K562 (cell line): ENCODE measurements around the gene EMC6. TPM values are rescaled to one million over a fixed set of nuclear protein-coding genes. Genes with fewer than 3 reads are reported as not detected.

Source experiments
- BCOR ChIP-seq: fragments of 450-650 bp; IDR thresholded peaks from 2 replicates; pipeline ENCODE4 v1.6.1; 2016
- BRD4 ChIP-seq: fragments of 200-600 bp; sonication (generic); IDR thresholded peaks from 2 replicates; pipeline ENCODE4 v1.6.1; 2017; ENCODE audit warnings: inconsistent platforms
- BRD9 ChIP-seq: fragments of 450-650 bp; IDR thresholded peaks from 2 replicates; pipeline ENCODE4 v1.6.1; 2018; ENCODE audit warnings: low read depth; ENCODE audit not compliant: partially characterized antibody
- E2F3 ChIP-seq: fragments of 250-450 bp; sonication (Bioruptor Pico); IDR thresholded peaks from 2 replicates; pipeline ENCODE4 v1.4.0; 2020; ENCODE audit warnings: mild to moderate bottlenecking
- GTF2E2 ChIP-seq: fragments of 200-800 bp; sonication (Bioruptor generic); IDR thresholded peaks from 2 replicates; pipeline ENCODE4 v1.6.1; 2016; ENCODE audit warnings: missing genetic modification characterization, missing compliant biosample characterization
- HDAC1 ChIP-seq, 2 experiments: fragments of 450-650 bp; IDR thresholded peaks; 2 replicates each; pipeline ENCODE4 v1.6.1; 2016 to 2017; ENCODE audit warnings: inconsistent platforms in 1 of 2, mild to moderate bottlenecking in 1 of 2, moderate library complexity in 1 of 2
- HMG20A ChIP-seq: fragments of 450-650 bp; formaldehyde crosslinking; conservative IDR thresholded peaks from 2 replicates; pipeline ENCODE4 v1.4.0; 2020; ENCODE audit warnings: mild to moderate bottlenecking, mixed read lengths
- KLF6 ChIP-seq: fragments of 250-450 bp; sonication (Bioruptor Pico); IDR thresholded peaks from 2 replicates; pipeline ENCODE4 v1.4.0; 2020; ENCODE audit warnings: mild to moderate bottlenecking, moderate library complexity, borderline replicate concordance
- NCOA2 ChIP-seq, 2 experiments: fragments of 450-650 bp; IDR thresholded peaks; 2 replicates each; pipeline ENCODE4 v1.6.1; 2018; ENCODE audit warnings: mild to moderate bottlenecking in 2 of 2, moderate library complexity in 1 of 2; ENCODE audit not compliant: partially characterized antibody in 2 of 2
- NFYB ChIP-seq: IDR thresholded peaks from 2 replicates; pipeline ENCODE4 v1.6.1; 2011; ENCODE audit warnings: mild to moderate bottlenecking, moderate library complexity; ENCODE audit not compliant: insufficient read length; ENCODE audit errors: extremely low read depth
- NR2C1 ChIP-seq, 2 experiments: fragments of 450-650 bp; IDR thresholded peaks; 2 replicates each; pipeline ENCODE4 v1.6.1; 2017; ENCODE audit warnings: mild to moderate bottlenecking in 2 of 2, antibody characterized with exemption in 1 of 2, inconsistent platforms in 1 of 2, missing compliant biosample characterization in 1 of 2, missing genetic modification characterization in 1 of 2
- NRF1 ChIP-seq, 2 experiments: fragments of 450-650 bp; IDR thresholded peaks in 1 of 2; conservative IDR thresholded peaks in 1 of 2; 2 replicates each; pipeline ENCODE4 v1.6.1; 2014; ENCODE audit warnings: mild to moderate bottlenecking in 2 of 2
- PHF21A ChIP-seq: fragments of 450-650 bp; IDR thresholded peaks from 2 replicates; pipeline ENCODE4 v1.6.1; 2017; ENCODE audit warnings: low read depth, borderline replicate concordance
- POLR2H ChIP-seq: IDR thresholded peaks from 2 replicates; pipeline ENCODE4 v1.6.1; 2016; ENCODE audit warnings: missing genetic modification characterization, low read depth, mild to moderate bottlenecking, control low read depth, missing compliant biosample characterization, moderate library complexity
- POLR3A ChIP-seq: IDR thresholded peaks from 2 replicates; pipeline ENCODE4 v1.6.1; 2011; ENCODE audit warnings: borderline replicate concordance, mild to moderate bottlenecking, moderate library complexity; ENCODE audit not compliant: insufficient read length, insufficient read depth; ENCODE audit errors: extremely low read depth
- RFX1 ChIP-seq: fragments of 450-650 bp; IDR thresholded peaks from 2 replicates; pipeline ENCODE4 v1.6.1; 2016; ENCODE audit warnings: mild to moderate bottlenecking, moderate library complexity
- RNF2 ChIP-seq: sonication (generic); IDR thresholded peaks from 2 replicates; pipeline ENCODE4 v1.6.1; 2016
- SAFB2 ChIP-seq: fragments of 200-400 bp; formaldehyde crosslinking; IDR thresholded peaks from 2 replicates; pipeline ENCODE4 v1.6.1; 2018; ENCODE audit warnings: borderline replicate concordance, low read length, low read depth, moderate library complexity; ENCODE audit not compliant: severe bottlenecking
- SREBF1 ChIP-seq: fragments of 150-350 bp; IDR thresholded peaks from 2 replicates; pipeline ENCODE4 v1.6.1; 2014; ENCODE audit warnings: antibody characterized with exemption, low read depth, low read length, borderline replicate concordance
- TAF15 ChIP-seq: fragments of 200-400 bp; formaldehyde crosslinking; IDR thresholded peaks from 2 replicates; pipeline ENCODE4 v1.6.1; 2017; ENCODE audit warnings: mild to moderate bottlenecking, low read depth, low read length, moderate library complexity
- TAL1 ChIP-seq: fragments of 450-650 bp; IDR thresholded peaks from 2 replicates; pipeline ENCODE4 v1.6.1; 2016; ENCODE audit warnings: mild to moderate bottlenecking
- TRIM28 ChIP-seq: fragments of 450-650 bp; IDR thresholded peaks from 2 replicates; pipeline ENCODE4 v1.6.1; 2017
- TSC22D4 ChIP-seq: fragments of 450-650 bp; IDR thresholded peaks from 2 replicates; pipeline ENCODE4 v1.6.1; 2016; ENCODE audit warnings: missing genetic modification characterization, missing biosample characterization, control low read depth
- ZBTB26 ChIP-seq: fragments of 450-650 bp; formaldehyde crosslinking; IDR thresholded peaks from 2 replicates; pipeline ENCODE4 v1.4.0; 2022; ENCODE audit warnings: missing genetic modification characterization
- ZBTB9 ChIP-seq: fragments of 450-650 bp; formaldehyde crosslinking; IDR thresholded peaks from 2 replicates; pipeline ENCODE4 v1.4.0; 2020; ENCODE audit warnings: mild to moderate bottlenecking, moderate library complexity
- ZNF274 ChIP-seq: IDR thresholded peaks from 2 replicates; pipeline ENCODE4 v1.6.1; 2011; ENCODE audit warnings: low read depth, mild to moderate bottlenecking, low read length, moderate library complexity, borderline replicate concordance
- ZNF316 ChIP-seq: fragments of 450-650 bp; IDR thresholded peaks from 2 replicates; pipeline ENCODE4 v1.6.1; 2016
- ZNF324 ChIP-seq: fragments of 250-450 bp; sonication (Bioruptor Pico); IDR thresholded peaks from 2 replicates; pipeline ENCODE4 v1.4.0; 2020; ENCODE audit warnings: mild to moderate bottlenecking
- ZNF347 ChIP-seq: fragments of 450-650 bp; formaldehyde crosslinking; IDR thresholded peaks from 2 replicates; pipeline ENCODE4 v1.4.0; 2020; ENCODE audit warnings: low read depth, mild to moderate bottlenecking, moderate library complexity
- ZNF707 ChIP-seq: fragments of 250-450 bp; sonication (Bioruptor Pico); conservative IDR thresholded peaks from 2 replicates; pipeline ENCODE4 v1.8.0; 2022; ENCODE audit warnings: inconsistent platforms, mild to moderate bottlenecking, moderate library complexity
- polyA plus RNA-seq, 8 experiments: library from polyadenylated mRNA; depleted of rRNA in 4 of 8; stranded (reverse) in 5 of 8; unstranded in 3 of 8; fragments of >200 nt; fragmentation: Nextera tagmentation in 2 of 8; fragmentation: Illumina TruSeq in 1 of 8; extraction: Ambion mirVana in 2 of 8; extraction: Trizol in 1 of 8; gene quantifications; 2 replicates each; pipeline versions ENCODE4 v1.2.1 to v1.2.3, GENCODE V29; 2011 to 2014; ENCODE audit warnings: inconsistent platforms in 1 of 8, missing spikeins in 1 of 8
- total RNA-seq, 7 experiments: library from RNA; depleted of rRNA in 6 of 7; stranded (reverse); fragments of >200 nt in 6 of 7; fragmentation: Illumina TruSeq in 2 of 7; extraction: Trizol in 2 of 7; gene quantifications; 2 replicates each; pipeline versions ENCODE4 v1.2.1 to v1.2.3, GENCODE V29; 2011 to 2021; ENCODE audit warnings: low replicate concordance in 1 of 7

Gene EMC6
- total and polyA plus RNA-seq, 9 of the 15 experiments (the other 6 are each of a cell fraction or from before 2014, with no cell fraction given), result 2.9 to 136 (median 24.9) TPM

DNA sequence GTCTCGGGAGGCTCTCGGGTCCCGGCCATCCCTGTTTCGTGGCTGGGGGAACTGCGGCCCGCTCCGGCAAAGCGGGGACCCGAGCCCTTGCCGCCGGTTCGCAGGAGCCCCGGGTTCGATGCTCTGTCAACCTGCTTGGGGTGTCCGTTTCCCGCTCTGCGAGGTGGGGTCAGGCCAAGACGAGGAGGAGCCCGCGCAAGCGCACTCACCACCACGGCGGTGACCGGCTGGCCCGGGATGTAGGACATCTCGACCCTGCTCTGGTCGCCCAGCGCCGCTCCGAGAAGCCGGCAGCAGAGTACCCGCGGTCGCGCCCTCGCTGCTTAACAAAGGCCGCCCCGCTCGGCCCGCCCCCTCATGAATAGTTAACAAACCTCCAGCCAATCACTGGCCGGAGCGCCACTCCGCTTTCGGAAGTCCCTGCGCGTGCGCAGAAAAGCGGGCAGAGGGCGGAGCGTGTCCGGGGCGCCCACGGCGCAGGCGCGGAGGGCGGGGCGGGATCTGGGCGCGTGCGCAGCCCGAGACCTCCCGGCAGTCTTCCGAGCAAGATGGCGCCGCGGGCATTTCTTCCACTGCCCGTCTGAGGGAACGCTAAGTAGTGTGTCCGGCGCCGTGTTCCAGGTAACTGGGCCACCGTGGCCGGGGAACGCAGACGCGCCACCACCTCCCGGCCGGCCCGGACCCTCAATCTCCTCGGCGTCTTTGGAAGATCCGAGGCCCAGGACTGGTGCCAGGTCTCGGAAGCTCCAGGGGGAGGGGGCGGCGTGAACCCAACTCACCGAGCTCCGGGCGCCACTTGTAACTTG is at the start of gene EMC6, which contains the start of gene TAX1BP3 (continued):
- no peak for TF ChIP-seq NCOA2 (IDR thresholded peaks at IDR 0.05; ENCODE audit: partially characterized antibody in 2 of 2)
- no peak for TF ChIP-seq SAFB2
- TF ChIP-seq KLF6 (CRISPR knock-in tag), result no peak
- no peak for TF ChIP-seq NR2C1 (IDR thresholded peaks at IDR 0.05)
- no peak for TF ChIP-seq NR2C1 (tag; IDR thresholded peaks at IDR 0.05)
- TF ChIP-seq BRD9, result no peak
- peak; percentile 99 for TF ChIP-seq NRF1 (conservative IDR thresholded peaks at IDR 0.05 in 1 of 2, IDR thresholded peaks at IDR 0.05 in 1 of 2)
- no peak for TF ChIP-seq HMG20A
- no peak for TF ChIP-seq PHF21A
- TF ChIP-seq POLR2H (tag), result peak; percentile 72; the same call in 1 of the 2 replicates
- TF ChIP-seq TSC22D4 (tag), result no peak
- TF ChIP-seq GTF2E2, result peak; percentile 33; the same call in 1 of the 2 replicates
- peak; percentile 75 for TF ChIP-seq NFYB
- no peak for TF ChIP-seq TAL1
- TF ChIP-seq ZBTB26 (CRISPR knock-in tag), result no peak
- peak; percentile 71; the same call in 1 of the 2 replicates for TF ChIP-seq E2F3 (CRISPR knock-in tag)
- no peak for TF ChIP-seq RFX1
- TF ChIP-seq ZBTB9 (CRISPR knock-in tag), result 0 out of 2 replicates have a peak, but pooled peaks have one; percentile 25
- no peak for TF ChIP-seq ZNF707 (CRISPR knock-in tag)
- no peak for TF ChIP-seq SREBF1
- TF ChIP-seq POLR3A, result no peak
- TF ChIP-seq ZNF316, result no peak
- no peak for TF ChIP-seq RNF2
- no peak for TF ChIP-seq ZNF324 (CRISPR knock-in tag)
- TF ChIP-seq TAF15, result no peak
- TF ChIP-seq ZNF274, result no peak
- TF ChIP-seq BRD4, result no peak
- no peak for TF ChIP-seq ZNF347
- TF ChIP-seq HDAC1 (IDR thresholded peaks at IDR 0.05), result peak in 1 of 2 experiments; percentile 43; a peak in 1 of 4 replicates
- TF ChIP-seq TRIM28, result no peak
- no peak for TF ChIP-seq BCOR
